Measurements from ENCODE around the gene PRKAG2.
A peak's percentile ranks its signal among the peaks of the same experiment; 100 is the strongest.

PRKAG2 gene

DNA sequence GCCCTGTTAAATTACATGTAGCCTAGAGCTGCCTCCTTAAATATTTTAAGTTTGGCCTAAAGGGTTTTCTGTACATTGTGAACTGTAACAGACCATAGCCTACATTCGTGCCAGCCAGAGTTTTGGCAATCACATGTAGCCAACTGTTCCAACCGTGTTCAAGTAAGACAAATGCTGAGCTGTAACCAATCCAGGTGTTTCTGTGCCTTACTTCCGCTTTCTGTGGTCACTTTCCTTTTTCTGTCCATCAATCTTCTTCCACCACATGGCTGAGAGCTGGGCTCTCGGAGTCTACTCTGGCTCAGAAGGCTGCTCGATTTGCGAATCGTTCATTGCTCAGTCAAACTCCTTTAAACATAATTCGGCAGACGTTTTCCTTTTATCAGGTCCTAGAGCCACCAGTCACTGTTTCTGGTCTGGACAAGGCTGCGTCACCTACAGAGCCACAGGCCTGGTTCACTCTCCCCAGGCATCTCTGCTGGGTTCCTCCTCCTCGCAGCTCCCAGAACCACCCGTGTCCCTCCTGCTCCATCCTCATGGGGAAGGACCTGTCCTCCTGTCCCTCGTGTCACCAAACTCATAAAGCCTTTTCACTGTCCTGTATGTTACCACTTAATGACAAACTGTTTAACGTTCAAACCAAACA lies 199.2 kb downstream of the PRKAG2 start:
- Mint-ChIP-seq H3K27ac (peak overlapping the region in 1 of 2 donors; percentile 29), H3K4me3 (no peak overlapping the region)

DNA sequence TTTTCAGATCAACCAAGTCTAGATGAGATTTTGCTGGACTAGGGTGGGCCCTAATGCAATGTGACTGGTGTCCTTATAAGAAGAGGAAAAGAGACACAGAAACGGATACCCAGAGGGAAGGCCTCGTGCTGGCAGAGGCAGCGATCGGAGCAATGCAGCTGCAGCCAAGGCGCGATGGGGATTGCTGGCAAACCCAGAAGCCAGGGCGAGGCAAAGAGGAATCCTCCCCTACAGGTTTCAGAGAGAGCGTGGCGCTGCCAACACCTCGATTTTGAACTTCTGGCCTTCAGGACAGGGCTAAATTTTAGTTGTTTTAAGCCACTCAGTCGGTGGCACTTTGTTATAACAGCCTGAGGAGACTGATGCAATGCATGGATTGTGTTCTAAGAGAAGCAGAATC lies 200.2 kb downstream of the PRKAG2 start:
- Mint-ChIP-seq H3K27ac (no peak overlapping the region), H3K4me3 (no peak overlapping the region), H3K9me3 (no peaks in the 10 kb centered on the region), H3K4me1 (peaks cover 30% of the 10 kb centered on the region), H3K27me3 (no peaks in the 10 kb centered on the region)
- DNase-seq (no peak), ATAC-seq (no peak)

More for the DNA sequence above, 199.2 kb downstream of the PRKAG2 start:
- Mint-ChIP-seq H3K4me1 (peaks cover 30% of the 10 kb centered on the region), H3K27me3 (no peaks in the 10 kb centered on the region), H3K9me3 (no peaks in the 10 kb centered on the region)
- DNase-seq (no peak), ATAC-seq (no peak)

GRCh38 chr7:151675196-151675920 lies 201.6 kb downstream of the PRKAG2 start:
- no peaks in the 10 kb centered on the region for H3K9me3 Mint-ChIP-seq
- no peak overlapping the region for H3K4me3 Mint-ChIP-seq

DNA sequence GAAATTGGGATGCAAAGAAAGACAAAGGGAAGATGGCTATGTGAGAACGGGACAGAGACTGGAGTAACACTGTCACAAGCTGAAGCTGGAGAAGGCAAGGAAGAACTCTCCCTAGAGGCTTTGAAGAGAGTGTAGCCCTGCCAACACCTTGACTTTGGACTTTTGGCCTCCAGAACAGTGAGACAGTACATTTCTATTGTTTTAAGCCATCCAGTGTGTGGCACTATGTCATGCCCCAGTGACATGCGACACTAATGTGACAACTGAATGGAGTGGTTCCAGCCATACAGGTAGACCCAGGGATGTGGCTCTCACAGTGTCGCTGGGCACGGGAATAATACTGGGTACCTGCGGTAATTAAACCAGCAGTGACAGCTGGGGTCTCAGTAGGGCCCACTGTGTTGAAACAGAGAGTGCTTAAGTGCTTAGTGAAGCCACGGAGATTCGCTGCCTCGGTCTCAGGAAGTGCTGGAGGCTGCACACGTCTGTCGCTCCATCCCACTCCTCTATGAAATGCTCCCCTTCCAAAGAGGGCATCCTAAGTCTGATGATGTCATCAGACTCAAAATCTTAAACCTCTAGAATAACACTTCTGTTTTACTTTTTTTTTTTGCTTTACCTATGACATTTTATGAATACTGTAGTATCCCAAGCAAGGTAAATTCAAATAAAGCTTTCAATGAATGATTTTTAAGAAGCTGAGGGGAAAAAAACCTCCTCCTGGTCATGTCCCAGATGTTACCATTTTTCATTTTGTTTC lies 202.6 kb downstream of the PRKAG2 start:
- no peak overlapping the region for H3K27ac Mint-ChIP-seq
- no peak overlapping the region for H3K4me3 Mint-ChIP-seq
- DNase-seq (no peak), ATAC-seq (no peak)
- H3K27me3 Mint-ChIP-seq = no peaks in the 10 kb centered on the region
- H3K4me1 Mint-ChIP-seq = peaks cover 18% of the 10 kb centered on the region
- H3K9me3 Mint-ChIP-seq = no peaks in the 10 kb centered on the region

More at GRCh38 chr7:151675196-151675920, 201.6 kb downstream of the PRKAG2 start:
- Mint-ChIP-seq H3K27me3 (no peaks in the 10 kb centered on the region), H3K4me1 (peaks cover 26% of the 10 kb centered on the region), H3K27ac (peak overlapping the region in 1 of 2 donors; percentile 8)
- ATAC-seq (no peak), DNase-seq (no peak)

DNA sequence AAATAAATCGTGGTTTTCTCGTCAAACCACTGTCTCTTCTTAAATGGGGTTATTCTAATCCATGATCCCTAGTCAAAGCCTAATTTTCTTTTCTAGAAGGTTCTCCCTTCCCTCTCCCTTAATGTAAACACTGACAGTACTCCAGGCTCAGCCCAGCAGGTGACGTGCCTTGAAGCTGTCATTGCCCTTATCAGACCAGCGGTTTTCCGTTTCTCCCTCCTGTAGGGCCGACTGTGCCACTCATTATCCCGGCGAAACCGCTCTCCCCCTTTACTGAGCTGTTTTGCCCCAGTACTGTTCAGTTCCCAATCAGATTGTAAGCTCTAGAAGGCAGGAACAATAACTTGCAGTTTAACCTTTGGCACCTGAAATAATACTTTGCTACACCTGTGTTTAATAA lies 203.7 kb downstream of the PRKAG2 start:
- no peak for DNase-seq
- Mint-ChIP-seq H3K27ac (no peak overlapping the region), H3K4me1 (peaks cover 7% of the 10 kb centered on the region), H3K4me3 (no peak overlapping the region), H3K27me3 (no peaks in the 10 kb centered on the region), H3K9me3 (peaks cover 0 to 2% of the 10 kb centered on the region in 2 donors)
- ATAC-seq = no peak

DNA sequence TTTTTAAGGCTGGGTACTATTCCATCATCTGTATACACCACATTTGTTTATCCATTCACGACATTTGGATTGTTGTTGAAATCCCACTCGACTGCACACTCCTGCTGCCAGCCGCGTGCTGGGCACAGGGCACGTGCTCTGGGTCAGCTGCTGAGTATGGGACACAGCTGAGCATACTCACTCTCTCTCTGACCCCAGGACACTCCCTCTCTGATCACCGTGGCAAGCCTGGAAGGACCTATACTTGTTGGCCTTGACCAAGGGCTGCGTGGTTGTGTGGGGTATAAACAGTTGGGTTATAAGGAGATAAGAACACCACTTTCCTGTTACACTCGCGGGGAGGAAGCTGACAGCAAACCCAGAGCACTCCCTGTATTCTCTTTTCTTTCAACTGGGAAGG lies 204.2 kb downstream of the PRKAG2 start:
- Mint-ChIP-seq H3K4me1 (peaks cover 2% of the 10 kb centered on the region), H3K27ac (no peak overlapping the region), H3K27me3 (no peaks in the 10 kb centered on the region), H3K4me3 (no peak overlapping the region), H3K9me3 (peaks cover 0 to 7% of the 10 kb centered on the region in 2 donors)
- DNase-seq (no peak), ATAC-seq (no peak)

- Mint-ChIP-seq H3K4me3 (no peak overlapping the region), H3K9me3 (peaks cover 0 to 14% of the 10 kb centered on the region in 2 donors), H3K4me1 (no peaks in the 10 kb centered on the region), H3K27me3 (no peaks in the 10 kb centered on the region), H3K27ac (no peak overlapping the region)
- ATAC-seq (no peak), DNase-seq (no peak)
These were observed 205.4 kb downstream of the PRKAG2 start for GRCh38 chr7:151671514-151671913.

DNA sequence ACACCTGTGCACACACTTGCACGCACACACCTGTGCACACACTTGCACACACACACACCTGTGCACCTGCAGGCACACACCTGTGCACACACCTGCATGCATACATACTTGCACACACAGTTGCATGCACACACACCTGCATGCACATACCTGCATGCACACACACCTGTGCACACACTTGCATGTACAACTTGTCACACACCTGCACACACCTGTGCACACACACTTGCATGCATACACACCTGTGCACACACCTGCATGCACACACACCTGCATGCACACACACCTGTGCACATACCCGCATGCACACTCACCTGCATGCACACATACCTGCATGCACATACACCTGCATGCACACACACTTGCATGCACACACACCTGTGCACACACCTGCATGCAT lies 207.2 kb downstream of the PRKAG2 start:
- H3K4me3 Mint-ChIP-seq = no peak overlapping the region
- H3K4me1 Mint-ChIP-seq = no peaks in the 10 kb centered on the region
- ATAC-seq (no peak), DNase-seq (no peak)
- H3K27me3 Mint-ChIP-seq = no peaks in the 10 kb centered on the region
- H3K9me3 Mint-ChIP-seq = peaks cover 0 to 14% of the 10 kb centered on the region in 2 donors
- no peak overlapping the region for H3K27ac Mint-ChIP-seq

GRCh38 chr7:151666886-151667285 lies 210.0 kb downstream of the PRKAG2 start:
- Mint-ChIP-seq H3K9me3 (peaks cover 0 to 14% of the 10 kb centered on the region in 2 donors), H3K4me1 (no peaks in the 10 kb centered on the region), H3K4me3 (no peak overlapping the region), H3K27ac (no peak overlapping the region), H3K27me3 (no peaks in the 10 kb centered on the region)
- ATAC-seq (no peak), DNase-seq (no peak)

DNA sequence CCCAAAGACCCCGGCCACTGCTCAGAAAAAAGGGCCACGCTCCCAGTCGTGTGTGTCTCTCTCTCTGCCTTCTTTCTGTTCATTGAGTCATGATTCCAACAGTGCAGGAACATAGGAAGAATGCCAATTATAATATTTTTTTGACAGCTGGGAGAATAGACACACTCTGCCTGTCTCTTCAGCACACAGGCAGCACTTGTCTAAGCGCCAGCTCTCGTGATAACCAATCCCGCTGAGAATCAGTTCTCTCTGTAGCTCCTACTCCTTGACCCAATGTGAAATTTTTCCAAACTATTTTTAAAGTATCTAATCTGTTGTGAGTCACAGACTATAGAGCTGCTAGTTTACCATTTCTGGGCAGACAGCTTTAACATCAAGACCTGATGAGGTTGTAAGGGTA lies 211.5 kb downstream of the PRKAG2 start:
- Mint-ChIP-seq H3K27me3 (no peaks in the 10 kb centered on the region), H3K4me3 (no peak overlapping the region), H3K27ac (no peak overlapping the region), H3K9me3 (peaks cover 0 to 14% of the 10 kb centered on the region in 2 donors), H3K4me1 (no peaks in the 10 kb centered on the region)
- ATAC-seq (no peak), DNase-seq (no peak)

- DNase-seq (no peak), ATAC-seq (no peak)
- peaks cover 0 to 14% of the 10 kb centered on the region in 2 donors for H3K9me3 Mint-ChIP-seq
- no peaks in the 10 kb centered on the region for H3K4me1 Mint-ChIP-seq
- no peaks in the 10 kb centered on the region for H3K27me3 Mint-ChIP-seq
- H3K4me3 Mint-ChIP-seq = no peak overlapping the region
- H3K27ac Mint-ChIP-seq = no peak overlapping the region
These were observed 212.6 kb downstream of the PRKAG2 start for GRCh38 chr7:151664268-151664667.

DNA sequence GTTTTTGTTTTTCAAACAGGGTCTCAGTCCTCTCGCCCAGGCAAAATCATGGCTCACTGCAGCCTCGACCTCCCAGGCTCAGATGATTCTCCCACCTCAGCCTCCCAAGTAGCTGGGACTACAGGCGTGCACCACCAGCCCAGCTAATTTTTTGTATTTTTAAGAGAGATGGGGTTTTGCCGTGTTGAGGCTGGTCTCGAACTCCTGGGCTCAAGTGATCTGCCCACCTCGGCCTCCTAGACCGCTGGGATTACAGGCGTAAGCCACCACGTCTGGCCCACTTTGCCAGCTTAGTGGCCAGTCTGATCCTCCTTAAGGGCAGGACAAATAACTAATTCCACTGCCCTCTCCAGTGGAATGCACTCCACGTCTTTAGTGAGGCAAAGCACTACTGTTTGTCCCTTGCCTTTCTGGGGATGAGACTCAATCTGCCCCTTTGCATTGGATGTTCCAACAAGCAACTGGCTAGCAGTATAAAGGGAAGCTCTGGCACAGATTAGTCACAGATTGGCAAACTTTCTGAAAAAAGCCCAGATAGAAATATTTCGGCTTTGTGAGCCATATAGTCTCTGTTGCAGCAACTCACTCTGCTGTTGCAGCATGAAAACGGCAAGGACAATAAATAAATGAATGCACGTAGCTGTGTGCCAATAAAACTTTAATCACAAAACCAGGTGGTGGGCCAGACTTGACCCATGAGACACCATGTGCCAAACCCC lies 213.4 kb downstream of the PRKAG2 start:
- Mint-ChIP-seq H3K9me3 (peaks cover 0 to 14% of the 10 kb centered on the region in 2 donors), H3K27ac (no peak overlapping the region), H3K4me3 (no peak overlapping the region), H3K27me3 (no peaks in the 10 kb centered on the region), H3K4me1 (no peaks in the 10 kb centered on the region)
- ATAC-seq (no peak), DNase-seq (no peak)

DNA sequence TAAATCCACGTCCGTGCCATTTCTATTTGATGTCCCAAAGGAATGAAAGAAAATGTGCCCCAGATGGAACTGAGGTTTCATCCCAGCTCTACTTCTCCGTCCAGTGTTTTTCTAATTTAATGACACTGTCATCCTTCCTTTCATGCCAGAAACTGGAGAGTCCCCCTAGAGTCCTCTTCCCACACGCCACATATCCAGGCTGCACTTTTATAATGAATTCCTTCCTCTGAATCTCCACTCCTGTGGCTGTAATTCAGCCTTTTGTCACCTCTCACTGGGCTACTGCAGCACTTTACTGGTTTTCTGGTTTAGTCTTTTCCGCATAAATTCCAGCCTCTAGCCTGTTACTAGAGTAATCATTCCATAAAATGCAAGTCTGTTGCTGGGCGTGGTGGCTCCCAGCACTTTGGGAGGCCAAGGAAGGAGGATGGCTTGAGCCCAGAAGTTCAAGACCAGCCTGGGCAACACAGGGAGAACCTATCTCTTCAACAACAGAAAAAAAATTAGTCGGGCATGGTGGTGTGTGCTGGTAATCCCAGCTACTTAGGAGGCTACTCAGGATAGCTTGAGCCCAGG lies 214.6 kb downstream of the PRKAG2 start:
- ATAC-seq (no peak), DNase-seq (no peak)
- no peak overlapping the region for H3K27ac Mint-ChIP-seq
- no peak overlapping the region for H3K4me3 Mint-ChIP-seq
- H3K27me3 Mint-ChIP-seq = no peaks in the 10 kb centered on the region
- no peaks in the 10 kb centered on the region for H3K4me1 Mint-ChIP-seq
- H3K9me3 Mint-ChIP-seq = peaks cover 0 to 5% of the 10 kb centered on the region in 2 donors

DNA sequence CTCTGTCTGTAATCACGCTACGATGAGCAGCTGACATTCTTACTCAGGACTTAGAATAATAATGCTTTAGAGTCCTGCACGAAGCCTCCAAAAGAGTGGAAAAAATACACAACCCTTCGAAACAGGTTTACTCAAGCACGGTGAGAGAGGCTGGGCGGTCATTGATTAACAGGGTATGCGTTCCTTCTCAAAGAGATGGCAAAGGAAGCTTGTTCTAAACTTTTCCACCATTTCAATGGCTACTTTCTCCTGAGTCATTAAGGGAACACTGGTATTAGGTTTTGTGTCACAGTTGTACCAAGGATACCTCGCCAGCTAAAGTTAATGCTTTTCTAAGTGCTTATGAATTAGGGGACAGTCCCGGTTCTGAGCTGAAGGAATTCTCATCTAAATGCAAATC lies 215.3 kb downstream of the PRKAG2 start:
- Mint-ChIP-seq H3K9me3 (no peaks in the 10 kb centered on the region), H3K4me1 (no peaks in the 10 kb centered on the region)

DNA sequence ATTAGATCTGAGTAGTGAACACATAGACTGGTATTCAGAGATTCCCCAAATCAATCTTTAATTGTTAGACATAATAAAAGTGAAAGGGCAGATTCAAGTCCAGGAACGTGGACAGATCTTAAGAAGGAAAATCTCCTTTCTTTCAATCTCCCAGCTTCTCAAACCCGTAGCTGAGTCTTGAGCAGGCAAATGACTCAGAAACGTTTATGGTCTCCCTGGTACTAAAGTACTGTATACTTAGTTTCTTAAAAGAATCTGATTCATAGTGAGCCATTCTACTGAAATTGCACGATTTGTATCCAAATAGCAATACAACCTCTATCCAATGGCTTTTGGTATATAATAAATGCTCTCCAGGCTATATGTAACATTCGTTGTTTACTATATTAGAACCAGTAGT lies 216.8 kb downstream of the PRKAG2 start:
- H3K4me1 Mint-ChIP-seq = no peaks in the 10 kb centered on the region
- no peaks in the 10 kb centered on the region for H3K9me3 Mint-ChIP-seq
- H3K27me3 Mint-ChIP-seq = no peaks in the 10 kb centered on the region
- H3K4me3 Mint-ChIP-seq = no peak overlapping the region
- no peak overlapping the region for H3K27ac Mint-ChIP-seq
- no peak for ATAC-seq
- DNase-seq = no peak

More for the DNA sequence above, 215.3 kb downstream of the PRKAG2 start:
- Mint-ChIP-seq H3K27me3 (no peaks in the 10 kb centered on the region), H3K4me3 (no peak overlapping the region), H3K27ac (no peak overlapping the region)
- ATAC-seq (no peak), DNase-seq (no peak)

Measured in stimulated activated naive CD8-positive, alpha-beta T cell treated with anti-CD3 and anti-CD28 coated beads, Interleukin-15, amount 100 ng/mL, for 72 hours (primary cell).